CD4-positive, alpha-beta T cell treated with Interleukin-15 for 1 hour (primary cell): ENCODE measurements around the gene PAEP.
"Not testable (repeated sequence)": the region's sequence is repeated elsewhere in the genome, so short reads cannot be mapped to it uniquely, and the experiment has no call there.

Source experiments
- DNase-seq: peaks from one replicate; pipeline ENCODE4 v3.0.0-alpha.2; 2020

PAEP gene

DNA sequence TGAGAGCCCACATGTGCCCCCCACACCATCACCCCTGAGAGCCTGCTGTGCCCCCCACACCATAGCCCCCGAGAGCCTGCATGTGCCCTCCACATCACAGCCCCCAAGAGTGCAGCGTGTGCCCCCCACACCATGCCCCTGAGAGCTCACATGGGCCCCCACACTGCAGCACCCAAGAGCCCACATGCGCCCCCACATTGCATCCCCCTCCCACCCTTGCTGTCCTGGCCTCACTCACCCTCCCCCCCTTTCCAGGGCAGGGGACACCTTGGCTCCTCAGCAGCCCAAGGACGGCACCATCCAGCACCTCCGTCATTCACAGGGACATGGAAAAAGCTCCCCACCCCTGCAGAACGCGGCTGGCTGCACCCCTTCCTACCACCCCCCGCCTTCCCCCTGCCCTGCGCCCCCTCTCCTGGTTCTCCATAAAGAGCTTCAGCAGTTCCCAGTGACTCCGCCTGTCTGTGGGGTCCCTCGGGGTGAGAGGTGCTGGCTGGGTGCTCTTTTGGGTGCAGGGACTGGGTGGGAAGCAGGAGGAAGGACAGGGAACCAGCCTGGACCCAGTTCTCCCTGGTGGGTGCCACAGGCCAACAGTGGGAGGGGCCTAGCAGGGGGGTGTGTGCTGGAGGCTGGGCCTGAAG is 35.3 kb upstream of the PAEP start:
- DNase-seq = no peak

DNA sequence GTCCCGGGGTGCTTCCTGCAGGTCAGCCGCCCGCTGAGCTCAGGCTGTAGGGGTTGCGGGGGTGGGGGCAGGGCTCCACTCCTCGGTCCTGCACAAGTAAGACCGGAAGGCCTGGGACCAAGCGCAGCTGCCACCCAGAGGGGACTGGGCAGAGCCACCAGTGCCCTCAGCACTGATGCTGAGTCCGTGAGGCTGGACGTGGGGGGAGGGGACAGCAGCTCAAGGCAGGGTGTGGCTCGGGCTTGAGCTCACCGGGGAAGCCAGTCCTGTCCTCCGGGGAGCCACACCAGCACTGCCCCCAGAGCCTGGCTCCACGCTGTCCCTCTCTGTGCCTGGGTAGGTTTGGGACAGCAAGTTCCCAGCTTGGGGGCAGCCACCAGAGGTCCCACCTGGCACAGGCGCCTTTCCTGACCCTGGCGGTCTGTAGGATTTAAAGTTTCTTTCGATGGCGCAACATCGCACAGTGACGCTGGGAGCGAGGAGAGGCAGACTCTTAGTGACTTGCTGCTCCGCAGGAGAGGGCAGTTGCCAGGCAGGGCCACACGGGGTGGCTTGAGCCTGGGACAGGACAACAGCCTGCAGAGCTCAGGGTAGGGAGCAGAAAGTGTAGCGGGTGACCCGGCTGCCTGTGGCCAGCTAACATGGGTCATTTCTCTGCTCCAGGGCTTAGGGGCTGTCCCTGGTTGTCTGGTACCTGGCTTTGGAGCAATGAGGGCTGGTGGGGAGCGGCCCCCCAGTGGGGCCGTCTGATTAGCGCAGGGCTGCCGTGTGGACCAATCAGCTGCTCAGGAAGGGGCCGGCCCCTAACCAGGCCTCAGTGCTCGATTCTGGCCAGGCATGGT is 34.6 kb upstream of the PAEP start:
- DNase-seq = no peak

GRCh38 chr9:135528842-135529435 is 32.6 kb upstream of the PAEP start:
- DNase-seq = not testable (repeated sequence)

GRCh38 chr9:135530146-135530545 is 31.4 kb upstream of the PAEP start:
- no peak for DNase-seq

DNA sequence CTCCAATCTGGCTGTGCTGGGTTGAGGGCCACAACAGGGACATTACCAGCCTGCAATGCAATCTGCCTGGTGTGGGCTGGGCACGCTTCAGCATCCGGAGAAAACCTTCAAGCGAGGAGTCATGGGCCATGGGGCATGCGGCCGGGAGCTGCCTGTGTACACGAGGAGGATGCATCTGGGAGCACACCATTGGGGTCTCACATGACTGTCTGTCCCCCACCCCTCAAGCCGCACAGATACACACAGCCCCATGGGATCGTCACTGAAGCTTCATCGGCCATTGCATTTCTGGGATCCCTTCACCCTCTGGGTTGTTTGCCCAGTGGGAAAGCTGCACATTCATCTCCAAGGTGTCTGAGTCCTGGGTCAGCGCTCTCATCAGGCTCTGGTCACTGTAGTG is 30.5 kb upstream of the PAEP start:
- no peak for DNase-seq

GRCh38 chr9:135533113-135533512 is 28.4 kb upstream of the PAEP start:
- no peak for DNase-seq

DNA sequence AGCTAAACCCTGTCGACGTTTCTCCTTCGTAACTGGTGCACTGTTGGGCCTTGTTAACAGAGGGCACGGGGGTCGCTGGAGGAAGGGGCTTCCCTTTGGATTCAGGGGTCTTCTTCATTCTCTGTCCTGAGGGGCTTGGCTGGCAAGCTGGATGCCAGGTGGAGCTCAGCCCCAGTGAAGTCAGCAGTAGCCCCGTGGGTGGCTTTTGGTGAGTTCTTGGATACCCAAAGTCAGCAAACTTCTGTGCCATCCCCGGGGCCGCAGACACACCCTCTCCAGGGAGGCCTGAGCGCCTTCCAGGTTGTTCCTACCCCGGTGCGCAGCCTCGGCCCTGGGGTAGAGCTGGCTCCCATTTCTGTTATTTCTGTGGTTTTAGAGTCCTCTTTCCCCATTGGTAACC is 27.9 kb upstream of the PAEP start:
- DNase-seq = no peak

DNA sequence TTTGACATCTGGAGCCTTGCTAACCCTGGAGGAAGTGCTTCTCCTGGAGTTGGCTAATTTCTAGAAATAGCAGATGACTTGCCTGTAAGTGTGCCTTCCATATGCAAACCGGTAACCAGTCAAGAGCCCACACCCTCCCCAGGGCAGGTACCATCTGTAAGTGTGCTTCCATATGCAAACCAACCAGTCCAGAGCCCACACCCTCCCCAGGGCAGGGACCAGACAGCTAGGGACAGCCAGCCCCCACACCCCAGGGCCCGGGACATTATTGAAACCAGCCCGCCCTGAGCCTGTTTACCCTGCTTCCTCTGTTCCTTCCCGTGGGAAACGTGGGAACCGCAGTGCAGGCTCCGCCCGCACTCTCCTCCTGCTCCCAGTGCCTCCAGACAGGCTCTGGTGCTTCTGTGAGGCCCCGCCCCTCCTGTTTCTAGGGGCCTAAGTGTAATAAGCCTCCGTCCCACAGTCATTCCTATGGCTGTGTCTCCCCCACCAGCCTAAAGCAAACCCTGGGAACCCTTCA is 27.3 kb upstream of the PAEP start:
- DNase-seq = not testable (repeated sequence)

DNA sequence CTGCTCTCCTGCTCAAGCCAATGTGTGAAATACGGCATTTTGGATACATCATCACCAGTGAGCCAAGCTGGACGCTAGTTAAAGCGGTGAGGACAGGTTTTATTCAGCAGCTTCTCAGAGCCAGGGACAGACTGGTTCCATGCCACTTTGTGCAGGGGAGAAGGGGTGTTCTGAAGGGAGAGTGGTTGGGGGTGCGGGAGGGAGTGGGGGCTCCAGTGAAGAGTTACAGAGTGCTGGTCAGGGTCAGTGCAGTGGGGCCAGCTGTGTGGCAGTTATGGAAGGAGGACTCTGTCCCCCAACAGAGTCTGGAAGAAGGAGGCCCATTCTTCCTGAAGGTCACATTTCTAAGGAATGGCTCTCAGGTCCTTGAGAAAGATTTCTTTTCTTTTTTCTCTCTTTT is 26.7 kb upstream of the PAEP start:
- not testable (repeated sequence) for DNase-seq

GRCh38 chr9:135535631-135536030 is 25.9 kb upstream of the PAEP start:
- DNase-seq = not testable (repeated sequence)

GRCh38 chr9:135536216-135536615 is 25.3 kb upstream of the PAEP start:
- no peak for DNase-seq

DNA sequence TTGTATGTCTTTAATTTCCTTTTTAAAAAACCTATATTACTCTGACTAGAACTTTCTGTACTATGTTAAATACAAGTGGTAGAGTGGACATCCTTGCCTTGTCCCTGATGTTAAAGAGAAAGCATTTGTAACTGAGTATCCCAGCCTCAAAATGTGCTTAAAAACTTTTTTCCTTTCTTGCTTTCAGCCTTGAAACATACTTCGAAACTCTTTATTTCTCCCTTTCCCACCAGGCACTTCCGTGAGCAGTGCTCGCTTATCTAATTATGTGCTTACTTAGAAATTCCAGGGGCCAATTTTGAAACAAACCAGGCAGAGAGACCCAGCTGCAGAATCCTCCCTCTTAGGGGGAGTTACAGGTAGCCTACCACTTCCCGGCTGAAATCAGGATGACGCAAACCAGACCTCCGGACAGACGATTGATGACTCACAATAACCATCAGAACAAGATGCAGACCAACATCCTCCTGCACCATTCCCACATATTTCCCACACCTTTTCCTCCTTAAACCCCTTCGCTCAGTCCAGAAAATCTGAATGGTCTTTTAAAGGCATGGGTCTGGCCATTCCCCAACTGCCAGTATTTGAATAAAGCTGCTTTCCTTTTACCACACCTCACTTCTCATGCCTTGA is 18.2 kb upstream of the PAEP start:
- not testable (repeated sequence) for DNase-seq

DNA sequence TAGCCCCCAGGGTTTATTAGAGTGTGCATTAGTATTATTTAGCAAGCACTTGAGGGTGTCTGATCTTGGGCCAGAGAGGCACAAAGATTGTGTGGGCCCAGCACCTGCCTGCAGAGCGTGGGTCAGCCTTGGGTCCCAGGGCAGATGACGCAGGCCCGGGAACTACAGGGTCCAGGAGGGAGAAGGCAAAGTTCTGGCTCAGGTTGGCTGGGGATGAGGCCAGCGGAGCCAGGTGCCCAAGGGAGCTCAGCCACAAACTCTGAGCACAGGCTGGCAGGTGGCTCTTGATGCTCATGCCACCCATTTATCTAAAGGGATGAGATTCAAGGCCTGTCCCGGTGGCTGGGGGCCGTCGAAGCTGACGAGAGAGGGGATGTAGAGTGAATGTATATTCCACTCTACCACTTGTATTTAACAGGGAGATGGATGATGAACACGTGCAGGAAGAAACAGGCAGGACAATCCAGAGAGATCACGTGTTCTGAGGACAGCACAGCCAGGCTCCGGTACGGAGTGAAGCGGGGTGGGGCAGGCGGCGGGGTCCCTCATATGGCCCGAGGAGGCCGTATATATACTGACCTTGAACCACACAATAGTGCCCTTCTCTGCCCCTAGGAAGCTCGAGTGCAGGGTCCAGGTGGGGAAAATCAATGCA is 16.4 kb upstream of the PAEP start:
- DNase-seq = no peak

DNA sequence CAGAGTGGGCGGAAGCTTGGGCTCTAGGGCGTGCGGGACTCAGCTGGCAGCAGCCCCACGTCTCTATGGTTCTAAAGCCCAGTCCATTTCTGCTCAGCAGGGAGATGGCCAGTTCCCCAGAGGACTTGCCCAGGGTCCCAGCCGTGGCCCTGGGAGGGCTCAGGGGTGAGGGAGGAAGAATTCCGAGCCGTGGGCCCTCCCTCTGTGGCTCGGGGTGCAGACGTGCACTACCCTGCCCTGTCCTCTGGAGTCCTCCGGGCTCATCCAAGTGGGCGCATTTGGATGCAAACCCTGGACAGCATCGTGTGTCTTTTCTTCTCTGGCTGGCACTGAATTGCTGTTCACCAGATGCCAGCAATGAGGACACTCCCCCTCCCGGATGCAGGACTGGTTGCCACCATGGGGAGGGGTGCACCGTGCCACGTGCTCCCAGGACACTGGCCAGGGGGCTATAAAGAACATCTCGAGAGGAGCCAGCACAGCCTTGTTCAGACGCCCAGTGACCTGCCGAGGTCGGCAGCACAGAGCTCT is 15.8 kb upstream of the PAEP start, which contains the start of gene OBP2A:
Gene OBP2A (plus strand): TSS at position 481 of the 531 bp plus-strand sequence. CDS start 55 bp downstream, outside the sequence.
- not testable (repeated sequence) for DNase-seq

DNA sequence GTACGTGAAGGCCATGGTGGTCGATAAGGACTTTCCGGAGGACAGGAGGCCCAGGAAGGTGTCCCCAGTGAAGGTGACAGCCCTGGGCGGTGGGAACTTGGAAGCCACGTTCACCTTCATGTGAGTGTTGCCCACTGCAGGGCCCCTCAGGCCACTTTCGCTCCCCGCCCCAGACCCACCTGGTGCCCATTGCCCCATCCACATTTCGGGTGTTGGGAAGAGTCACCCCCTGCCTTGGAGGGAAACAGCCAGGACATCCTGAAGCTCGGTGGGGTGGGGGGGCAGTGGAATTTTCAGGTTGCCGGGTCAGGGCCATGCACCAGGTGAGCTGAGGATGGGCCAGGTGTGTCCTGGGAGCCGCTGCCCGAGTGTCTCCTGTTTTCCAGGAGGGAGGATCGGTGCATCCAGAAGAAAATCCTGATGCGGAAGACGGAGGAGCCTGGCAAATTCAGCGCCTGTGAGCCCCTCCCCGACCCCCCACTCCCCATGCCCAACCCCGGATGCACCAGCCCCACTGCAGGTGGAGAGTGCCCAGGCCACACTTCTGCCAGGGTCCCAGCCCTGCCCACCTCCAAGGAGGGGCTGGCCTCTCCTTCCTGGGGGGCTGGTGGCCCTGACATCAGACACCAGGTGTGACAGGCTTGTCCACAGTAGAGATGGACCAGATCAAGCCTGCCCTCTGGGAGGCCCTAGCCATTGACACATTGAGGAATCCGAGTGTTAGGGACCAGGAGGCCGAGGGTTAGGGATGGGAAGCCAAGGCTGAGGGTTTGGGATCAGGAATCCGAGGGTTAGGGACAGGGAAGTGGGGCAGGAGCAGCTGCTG is 14.6 kb upstream of the PAEP start:
- not testable (repeated sequence) for DNase-seq

DNA sequence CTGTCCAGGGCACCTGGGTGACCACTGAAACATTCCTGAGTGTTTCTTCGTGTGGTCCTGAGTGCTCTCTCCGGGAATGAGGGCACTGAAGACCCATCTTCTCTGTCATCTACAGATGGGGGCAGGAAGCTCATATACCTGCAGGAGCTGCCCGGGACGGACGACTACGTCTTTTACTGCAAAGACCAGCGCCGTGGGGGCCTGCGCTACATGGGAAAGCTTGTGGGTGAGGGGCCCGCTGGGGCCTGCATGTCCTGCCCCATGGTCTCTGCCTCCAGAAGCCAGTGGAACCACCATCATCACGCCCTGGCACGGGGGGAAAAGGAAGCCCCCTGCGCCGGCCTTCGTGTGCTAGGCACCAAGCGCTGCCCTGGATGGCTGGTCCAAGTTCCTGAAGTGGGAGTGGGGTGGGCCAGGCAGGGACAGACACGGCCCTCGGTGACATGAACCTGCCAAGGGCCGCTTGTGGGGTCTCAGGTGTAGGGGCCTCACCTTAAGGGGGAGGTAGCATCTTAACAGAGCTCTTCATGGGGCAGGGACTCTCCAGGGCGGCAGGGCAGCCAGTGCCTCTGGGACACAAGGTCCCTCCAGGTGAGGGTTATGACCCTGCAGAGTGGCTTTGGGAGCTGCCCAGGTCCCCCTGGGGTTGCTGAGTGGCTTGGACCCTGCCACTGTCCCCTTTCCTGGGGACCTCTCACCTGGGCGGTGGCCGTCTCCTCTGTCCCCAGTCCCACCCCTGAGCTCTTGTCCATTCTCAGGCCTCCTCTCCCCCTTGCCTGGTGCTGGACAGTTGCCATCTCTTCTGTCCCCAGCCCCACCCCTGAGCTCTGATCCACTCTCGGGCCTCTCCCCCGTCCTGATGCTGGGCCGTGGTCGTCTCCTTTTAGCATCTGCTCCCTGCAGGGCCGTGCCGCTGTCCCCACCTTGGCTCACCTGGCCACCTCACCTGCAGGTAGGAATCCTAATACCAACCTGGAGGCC is 13.5 kb upstream of the PAEP start:
- no peak for DNase-seq

DNA sequence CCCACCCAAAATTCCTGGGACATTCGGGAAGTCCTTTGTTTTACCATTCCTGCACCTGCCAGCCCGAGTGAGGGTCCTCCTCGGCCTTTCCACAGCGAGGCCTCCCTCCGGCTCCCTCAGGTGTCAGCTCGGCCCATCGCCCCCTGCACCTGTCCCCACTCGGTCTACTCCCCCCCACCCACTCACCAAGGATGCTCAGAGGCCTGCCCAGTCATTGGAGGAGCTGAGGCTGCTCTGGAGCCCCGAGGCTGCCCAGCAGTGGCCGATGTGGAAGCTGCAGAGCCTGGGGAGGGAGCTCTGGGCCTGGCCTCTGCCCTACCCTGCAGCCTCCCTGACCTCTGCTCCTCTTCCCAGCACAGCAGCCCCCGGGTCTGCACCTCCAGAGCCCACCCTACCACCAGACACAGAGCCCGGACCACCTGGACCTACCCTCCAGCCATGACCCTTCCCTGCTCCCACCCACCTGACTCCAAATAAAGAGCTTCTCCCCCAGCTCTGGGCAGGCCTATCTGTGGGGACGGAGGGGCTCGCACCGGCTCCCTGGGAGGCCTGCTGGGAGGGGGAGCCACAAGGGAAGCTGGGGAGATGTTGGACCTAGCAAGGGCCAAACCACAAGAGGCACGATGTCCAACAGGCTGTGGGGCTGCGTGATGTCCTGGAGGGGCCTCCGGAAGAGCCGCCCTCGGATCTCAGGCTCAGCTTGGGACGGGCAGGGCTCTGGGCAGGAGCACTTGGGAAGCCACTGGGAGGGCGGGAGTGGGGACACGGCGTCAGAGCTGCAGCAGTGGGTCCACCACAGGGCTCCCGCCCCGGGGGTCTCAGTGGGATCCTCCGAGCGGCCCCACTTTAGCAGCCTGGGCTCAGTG is 11.8 kb upstream of the PAEP start:
- not testable (repeated sequence) for DNase-seq

- no peak for DNase-seq
Observed at GRCh38 chr9:135550344-135550918, 11.1 kb upstream of the PAEP start.

DNA sequence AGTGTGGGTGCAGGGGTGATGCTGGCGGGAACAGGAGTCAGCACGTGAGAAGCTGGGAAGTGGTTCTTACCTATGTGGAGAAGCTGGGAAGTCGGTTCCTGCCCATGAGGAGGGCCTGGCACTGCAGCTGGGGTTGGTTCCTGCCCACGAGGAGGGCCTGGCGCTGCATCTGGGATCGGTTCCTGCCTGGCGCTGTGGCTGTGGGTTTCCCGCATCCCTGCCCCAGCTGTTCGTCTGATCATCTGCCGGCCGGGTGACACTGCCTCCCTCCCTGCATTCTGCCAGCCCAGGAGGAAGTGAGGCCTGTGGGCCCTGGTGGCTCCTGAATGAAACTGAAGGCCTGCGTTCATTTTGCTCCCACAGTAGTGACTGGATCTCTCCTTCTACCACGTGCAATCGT is 10.5 kb upstream of the PAEP start:
- no peak for DNase-seq
